GM20431 (cell line): ENCODE data around the gene IBTK.
"Not testable (repeated sequence)": the region's sequence is repeated elsewhere in the genome, so short reads cannot be mapped to it uniquely, and the experiment has no call there.

Source experiments
- in situ Hi-C: fragments of 300-500 bp; cut with MseI, MboI; formaldehyde crosslinking; loops from one replicate; pipeline ENCODE4 v1.15.0; 2020; ENCODE audit warnings: low sequenced_read_pairs; ENCODE audit not compliant: unreplicated experiment

Gene IBTK

GRCh38 chr6:82183642-82184282 is 63.8 kb downstream of the IBTK start:
- in situ Hi-C loops: no loop called here

- in situ Hi-C loops: no loop called here
These were observed 64.8 kb downstream of the IBTK start for GRCh38 chr6:82182756-82183155.

GRCh38 chr6:82179415-82179814 is 68.1 kb downstream of the IBTK start:
- in situ Hi-C loops: no loop called here

DNA sequence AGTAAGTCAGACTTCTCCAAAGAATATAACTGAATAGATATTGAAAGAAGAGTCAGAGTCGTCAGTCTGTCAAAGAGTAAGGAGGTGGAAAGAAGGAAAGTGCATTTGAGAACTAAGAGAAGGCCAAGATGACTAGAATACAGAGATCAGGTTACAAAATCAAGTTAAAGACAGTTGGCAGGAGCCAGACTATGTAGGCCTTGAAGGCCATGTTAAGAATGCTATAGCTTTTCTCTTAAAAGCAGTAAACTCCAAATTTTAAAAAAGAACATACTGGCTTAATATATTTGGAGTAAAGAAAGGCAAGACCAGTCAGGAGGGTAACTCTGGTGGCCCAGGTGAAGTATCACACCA is 68.8 kb downstream of the IBTK start:
- in situ Hi-C loops: no loop called here

GRCh38 chr6:82178077-82178758 is 69.3 kb downstream of the IBTK start:
- in situ Hi-C loops: no loop called here

DNA sequence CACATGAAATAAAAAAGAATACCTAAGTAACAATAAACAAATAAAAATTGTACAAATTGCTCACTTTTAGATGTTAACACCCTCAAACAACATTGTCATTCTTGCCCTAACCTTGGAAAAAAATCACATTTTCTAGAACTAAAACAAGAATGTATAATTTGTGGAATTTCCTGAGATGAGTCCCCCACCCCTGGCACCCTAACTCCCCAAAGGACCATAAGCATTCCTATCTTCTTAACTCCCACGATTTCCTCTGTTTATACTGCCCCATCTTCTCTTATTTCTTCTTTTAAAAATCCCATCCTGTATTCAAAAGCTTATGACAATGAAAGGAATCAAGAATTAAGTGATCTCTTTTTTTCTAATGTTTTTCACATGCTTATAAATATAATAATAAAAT is 70.9 kb downstream of the IBTK start:
- in situ Hi-C loops: no loop called here

DNA sequence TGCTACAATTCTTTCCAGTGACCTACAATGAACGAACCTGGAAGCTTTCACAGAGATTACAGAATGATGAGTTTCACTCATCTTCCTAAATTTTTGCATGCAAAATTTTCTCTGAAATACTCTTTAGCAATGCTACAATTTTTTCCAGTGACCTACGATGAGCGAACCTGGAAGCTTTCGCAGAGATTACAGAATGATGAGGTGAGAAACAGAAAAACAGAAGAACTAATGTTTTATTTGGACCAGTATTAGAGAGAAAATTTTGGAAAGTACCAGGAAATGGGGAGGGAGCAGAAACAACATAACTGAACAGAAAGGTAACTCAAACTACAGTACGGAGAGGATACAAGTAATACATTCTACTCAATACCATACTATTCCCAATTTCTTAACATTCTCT is 75.0 kb downstream of the IBTK start:
- in situ Hi-C loops: no loop called here

GRCh38 chr6:82169138-82169876 is 78.2 kb downstream of the IBTK start:
- in situ Hi-C loops: no loop called here

- in situ Hi-C loops: no loop called here
These were observed 81.1 kb downstream of the IBTK start for GRCh38 chr6:82166493-82166892.

GRCh38 chr6:82160255-82160990 is 87.1 kb downstream of the IBTK start:
- in situ Hi-C loops: no loop called here

GRCh38 chr6:82152786-82153185 is 94.8 kb downstream of the IBTK start:
- in situ Hi-C loops: not testable (repeated sequence)

DNA sequence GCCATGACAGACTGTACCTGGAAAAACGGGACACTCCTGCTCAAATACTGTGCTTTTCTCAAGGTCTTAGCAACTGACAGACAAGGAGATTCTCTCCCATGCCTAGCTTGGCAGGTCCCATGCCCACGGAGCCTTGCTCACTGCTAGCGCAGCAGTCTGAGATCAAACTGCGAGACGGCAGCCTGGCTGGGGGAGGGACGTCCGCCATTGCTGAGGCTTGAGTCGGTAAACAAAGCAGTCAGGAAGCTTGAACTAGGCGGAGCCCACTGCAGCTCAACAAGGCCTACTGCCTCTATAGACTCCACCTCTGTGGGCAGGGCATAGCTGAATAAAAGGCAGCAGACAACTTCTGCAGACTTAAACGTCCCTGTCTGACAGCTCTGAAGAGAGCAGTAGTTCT is 96.4 kb downstream of the IBTK start:
- in situ Hi-C loops: not testable (repeated sequence)

DNA sequence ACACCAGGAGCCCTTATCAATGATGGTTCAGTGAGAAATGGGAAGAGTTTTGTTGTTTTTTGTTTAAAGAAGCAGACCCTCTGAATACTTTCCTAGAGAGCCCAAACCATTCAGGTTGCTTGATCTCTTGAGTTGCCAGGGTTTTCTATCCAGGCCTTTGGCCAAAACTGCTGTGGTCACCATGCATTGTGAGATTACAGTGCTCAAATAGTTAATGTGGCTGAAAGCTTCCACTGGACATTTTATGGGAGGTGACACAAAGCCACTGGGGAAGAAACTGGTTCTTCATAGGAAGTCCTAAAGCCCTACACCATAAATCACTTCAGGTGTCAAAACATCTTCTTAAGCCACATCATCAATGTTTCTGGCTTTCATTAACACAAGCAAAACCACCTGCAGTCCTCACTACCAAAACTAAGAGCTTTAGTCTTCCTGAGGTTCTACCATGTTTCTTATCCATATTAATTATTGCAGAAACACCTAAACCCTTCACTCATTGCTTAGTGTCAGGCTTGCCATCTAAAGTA is 101.6 kb downstream of the IBTK start:
- in situ Hi-C loops: no loop called here

DNA sequence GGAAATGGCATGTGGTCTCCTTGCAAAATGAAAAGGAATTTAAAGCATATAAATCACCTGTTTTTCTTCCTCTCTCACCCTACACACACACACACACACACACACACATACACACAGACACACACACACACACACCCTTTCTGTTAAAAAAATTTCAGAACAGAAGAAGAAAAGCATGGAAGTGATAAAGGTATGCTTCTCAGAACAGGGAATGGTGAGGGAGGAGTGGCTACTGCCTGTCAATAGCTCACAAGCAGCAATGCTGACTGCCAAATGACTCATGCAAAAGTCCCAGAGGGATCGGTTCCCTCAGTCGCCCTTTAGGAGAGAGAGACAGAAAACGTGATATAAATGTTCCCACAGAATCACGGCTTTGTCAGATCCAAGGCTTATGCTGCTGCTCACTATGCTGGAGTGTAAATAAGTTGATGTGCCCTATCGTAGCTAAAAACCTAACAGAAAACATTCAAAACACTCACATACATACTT is 102.6 kb downstream of the IBTK start:
- in situ Hi-C loops: no loop called here

DNA sequence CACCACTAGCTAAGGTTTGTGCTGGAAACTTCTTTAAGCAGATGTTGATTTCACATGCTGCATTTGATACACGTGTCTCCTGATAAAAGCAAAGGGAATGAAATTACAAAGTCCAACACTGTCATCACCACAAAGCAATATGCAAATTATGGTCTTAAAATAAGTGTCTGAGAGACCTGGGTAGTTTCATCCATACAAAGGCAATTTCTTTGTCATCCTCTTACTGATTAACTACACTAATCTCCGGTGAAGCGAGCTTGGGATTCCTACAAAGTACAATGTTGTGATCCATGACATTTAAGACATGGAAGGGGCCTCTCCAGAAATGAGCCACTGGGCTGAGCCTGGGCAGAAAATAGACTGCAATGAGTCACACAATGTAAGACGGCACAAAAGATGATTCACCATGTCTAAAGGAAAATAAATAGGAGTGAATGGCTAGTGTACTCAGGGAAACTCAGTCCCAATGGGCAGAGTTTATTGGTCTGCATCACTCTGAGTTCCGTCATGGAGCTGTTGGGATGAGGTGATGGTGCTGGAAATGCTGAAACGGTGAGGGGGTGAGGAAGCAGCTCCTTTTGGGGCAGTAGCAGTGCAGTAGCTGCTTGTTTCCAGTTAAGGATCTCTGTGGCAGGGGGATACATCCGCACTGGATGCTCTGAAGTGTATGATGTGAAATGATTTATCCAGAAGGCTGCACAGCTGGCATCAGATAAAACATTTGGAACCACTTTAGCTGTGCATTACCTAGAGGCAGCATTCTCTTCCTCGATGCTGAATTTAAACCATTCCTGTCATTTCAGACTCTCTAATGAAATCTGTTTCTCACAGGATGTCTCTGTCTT is 103.3 kb downstream of the IBTK start:
- in situ Hi-C loops: no loop called here

GRCh38 chr6:82143041-82143481 is 104.5 kb downstream of the IBTK start:
- in situ Hi-C loops: no loop called here

GRCh38 chr6:82142524-82142923 is 105.0 kb downstream of the IBTK start:
- in situ Hi-C loops: no loop called here

- in situ Hi-C loops: no loop called here
These were observed 109.3 kb downstream of the IBTK start for GRCh38 chr6:82138075-82138791.

GRCh38 chr6:82131441-82131840 is 116.1 kb downstream of the IBTK start:
- in situ Hi-C loops: no loop called here
